HepG2 (cell line): ENCODE measurements around the gene PGM5.
"Not testable (repeated sequence)": the region's sequence is repeated elsewhere in the genome, so short reads cannot be mapped to it uniquely, and the experiment has no call there.

Source experiments
- CTCF ChIP-seq: sonication (generic); formaldehyde crosslinking; IDR thresholded peaks from 2 replicates; pipeline ENCODE4 v1.5.0; 2020; ENCODE audit warnings: mild to moderate bottlenecking, missing genetic modification reagents, moderate library complexity
- HNRNPH1 ChIP-seq: fragments of 200-400 bp; formaldehyde crosslinking; optimal IDR thresholded peaks from 2 replicates; pipeline ENCODE3; 2017; ENCODE audit warnings: mild to moderate bottlenecking, low read depth, low read length
- NFRKB ChIP-seq: fragments of 450-650 bp; IDR thresholded peaks from 2 replicates; pipeline ENCODE4 v1.6.1; 2017
- NR2F1 ChIP-seq, 2 experiments: fragments of 450-650 bp in 1 of 2; formaldehyde crosslinking in 1 of 2; IDR thresholded peaks; 2 replicates each; pipeline versions ENCODE4 v1.5.0 to v1.6.1; 2016 to 2020; ENCODE audit warnings: mild to moderate bottlenecking in 1 of 2, missing compliant biosample characterization in 1 of 2, missing genetic modification reagents in 1 of 2, moderate library complexity in 1 of 2
- RCOR2 ChIP-seq: IDR thresholded peaks from 2 replicates; pipeline ENCODE4 v1.6.1; 2016; ENCODE audit warnings: missing biosample characterization, missing genetic modification reagents
- TERF1 ChIP-seq: sonication (generic); formaldehyde crosslinking; IDR thresholded peaks from 2 replicates; pipeline ENCODE4 v1.8.0; 2022; ENCODE audit warnings: mild to moderate bottlenecking, missing genetic modification reagents, moderate library complexity
- ZBTB2 ChIP-seq: sonication (generic); formaldehyde crosslinking; IDR thresholded peaks from 2 replicates; pipeline ENCODE4 v1.8.0; 2022; ENCODE audit warnings: low read depth, missing genetic modification reagents
- ZBTB7A ChIP-seq: sonication (generic); formaldehyde crosslinking; IDR thresholded peaks from 2 replicates; pipeline ENCODE4 v1.8.0; 2022; ENCODE audit warnings: mild to moderate bottlenecking, missing genetic modification reagents
- ZFP36 ChIP-seq: fragments of 150-350 bp; IDR thresholded peaks from 2 replicates; pipeline ENCODE4 v1.6.1; 2018; ENCODE audit warnings: borderline replicate concordance, low read length, low read depth; ENCODE audit not compliant: partially characterized antibody
- ZNF510 ChIP-seq: sonication (generic); formaldehyde crosslinking; IDR thresholded peaks from 2 replicates; pipeline ENCODE4 v1.4.0; 2020; ENCODE audit warnings: low read depth, mild to moderate bottlenecking, missing genetic modification reagents
- ZNF816 ChIP-seq: sonication (generic); formaldehyde crosslinking; IDR thresholded peaks from 2 replicates; pipeline ENCODE4 v1.8.0; 2022; ENCODE audit warnings: missing genetic modification reagents, mild to moderate bottlenecking, borderline replicate concordance

- not testable (repeated sequence) for TF ChIP-seq NR2F1 (CRISPR knock-in tag; IDR thresholded peaks at IDR 0.05); ZBTB2 (CRISPR knock-in tag); RCOR2 (CRISPR knock-in tag); ZNF816 (CRISPR knock-in tag); HNRNPH1; TERF1 (CRISPR knock-in tag); ZNF510 (CRISPR knock-in tag); ZFP36; ZBTB7A; CTCF (CRISPR knock-in tag); NFRKB
Observed at GRCh38 chr9:68307654-68308053, 48.8 kb upstream of the PGM5 start.
